Measurements from ENCODE around the gene FAM43A. TPM values are rescaled to one million over a fixed set of nuclear protein-coding genes. Genes with fewer than 3 reads are reported as not detected.

Gene FAM43A
- polyA plus RNA-seq, 1 donor (not counting 4 experiments of a cell fraction or from before 2014, with no cell fraction given), result 1.1 TPM

- no peaks in the 10 kb centered on the region for H4K20me1 ChIP-seq (ENCODE audit: control insufficient read depth, extremely low read depth, insufficient read depth, low read length)
- peak overlapping the region; percentile 51 for H3K9ac ChIP-seq (ENCODE audit: control insufficient read depth, extremely low read depth, insufficient read depth, low read length)
- no peaks in the 10 kb centered on the region for H3K79me2 ChIP-seq (ENCODE audit: control insufficient read depth, insufficient read depth, low read length)
- H3K9me1 ChIP-seq (ENCODE audit: control insufficient read depth, extremely low read depth, insufficient read depth, low read length), result no peaks in the 10 kb centered on the region
- H3K27ac ChIP-seq (ENCODE audit: control insufficient read depth, insufficient read depth, low read length), result peak overlapping the region; percentile 58
- dilution Hi-C loops (cut with MboI; ENCODE audit: extremely low pct_ligation_motif_present, low sequenced_read_pairs), result no loop called here
- peak overlapping the region; percentile 46 for H3K4me2 ChIP-seq (ENCODE audit: control insufficient read depth, extremely low read depth, insufficient read depth, low read depth, low read length)
- no peaks in the 10 kb centered on the region for H3K27me3 ChIP-seq (ENCODE audit: control insufficient read depth, extremely low read depth, insufficient read depth, low read length)
- TF ChIP-seq CTCF (optimal IDR thresholded peaks at IDR 0.05 in 1 of 3, IDR thresholded peaks at IDR 0.05 in 1 of 3, conservative IDR thresholded peaks at IDR 0.05 in 1 of 3; ENCODE audit: extremely low read depth in 1 of 3, insufficient read depth in 2 of 3, low read length in 3 of 3) (no peak), EZH2 (IDR thresholded peaks at IDR 0.05; ENCODE audit: low read length) (no peak)
- FAIRE-seq (peak; percentile 84), DNase-seq (ENCODE audit: low read depth, low spot score) (no peak)
- no peaks in the 10 kb centered on the region for H3K9me3 ChIP-seq (ENCODE audit: control insufficient read depth, low read depth, low read length)
- no peaks in the 10 kb centered on the region for H3K36me3 ChIP-seq (ENCODE audit: control insufficient read depth in 2 of 2, extremely low read depth in 1 of 2, insufficient read depth in 2 of 2, low read length in 2 of 2)
- H3K4me3 ChIP-seq (ENCODE audit: control insufficient read depth in 2 of 3, extremely low read depth in 1 of 3, insufficient read depth in 2 of 3, low read depth in 1 of 3, low read length in 3 of 3), result no peak overlapping the region
- H2AFZ ChIP-seq (ENCODE audit: control insufficient read depth, low read length), result no peak overlapping the region
- peaks cover 22% of the 10 kb centered on the region for H3K4me1 ChIP-seq (ENCODE audit: control insufficient read depth, extremely low read depth, insufficient read depth, low read length)
Observed at GRCh38 chr3:194715022-194715800, 29.5 kb downstream of the FAM43A start.

GRCh38 chr3:194718079-194718478 is 32.4 kb downstream of the FAM43A start:
- H3K9me1 ChIP-seq (ENCODE audit: control insufficient read depth, extremely low read depth, insufficient read depth, low read length), result no peaks in the 10 kb centered on the region
- H3K4me3 ChIP-seq (ENCODE audit: control insufficient read depth in 2 of 3, extremely low read depth in 1 of 3, insufficient read depth in 2 of 3, low read depth in 1 of 3, low read length in 3 of 3), result no peak overlapping the region
- H2AFZ ChIP-seq (ENCODE audit: control insufficient read depth, low read length), result no peak overlapping the region
- H3K4me2 ChIP-seq (ENCODE audit: control insufficient read depth, extremely low read depth, insufficient read depth, low read depth, low read length), result no peak overlapping the region
- H3K79me2 ChIP-seq (ENCODE audit: control insufficient read depth, insufficient read depth, low read length), result no peaks in the 10 kb centered on the region
- peaks cover 22% of the 10 kb centered on the region for H3K4me1 ChIP-seq (ENCODE audit: control insufficient read depth, extremely low read depth, insufficient read depth, low read length)
- no peaks in the 10 kb centered on the region for H4K20me1 ChIP-seq (ENCODE audit: control insufficient read depth, extremely low read depth, insufficient read depth, low read length)
- H3K36me3 ChIP-seq (ENCODE audit: control insufficient read depth in 2 of 2, extremely low read depth in 1 of 2, insufficient read depth in 2 of 2, low read length in 2 of 2), result no peaks in the 10 kb centered on the region
- FAIRE-seq (no peak), DNase-seq (ENCODE audit: low read depth, low spot score) (no peak)
- dilution Hi-C loops (cut with MboI; ENCODE audit: extremely low pct_ligation_motif_present, low sequenced_read_pairs), result no loop called here
- no peak overlapping the region for H3K27ac ChIP-seq (ENCODE audit: control insufficient read depth, insufficient read depth, low read length)
- no peak overlapping the region for H3K9ac ChIP-seq (ENCODE audit: control insufficient read depth, extremely low read depth, insufficient read depth, low read length)
- TF ChIP-seq EZH2 (IDR thresholded peaks at IDR 0.05; ENCODE audit: low read length) (no peak), CTCF (optimal IDR thresholded peaks at IDR 0.05 in 1 of 3, IDR thresholded peaks at IDR 0.05 in 1 of 3, conservative IDR thresholded peaks at IDR 0.05 in 1 of 3; ENCODE audit: extremely low read depth in 1 of 3, insufficient read depth in 2 of 3, low read length in 3 of 3) (no peak)
- H3K27me3 ChIP-seq (ENCODE audit: control insufficient read depth, extremely low read depth, insufficient read depth, low read length), result no peaks in the 10 kb centered on the region
- H3K9me3 ChIP-seq (ENCODE audit: control insufficient read depth, low read depth, low read length), result no peaks in the 10 kb centered on the region

Measured in keratinocyte (primary cell).